HG03039 (cell line): Measurements from ENCODE around the gene ATP10A.
A peak's percentile ranks its signal among the peaks of the same experiment; 100 is the strongest.
"Not testable (repeated sequence)": the region's sequence is repeated elsewhere in the genome, so short reads cannot be mapped to it uniquely, and the experiment has no call there.

ENCODE experiments used
- ATAC-seq: cut with Tn5 transposase; IDR thresholded peaks from one replicate; pipeline ENCODE4 v1.9.1; 2021; ENCODE audit warnings: mild to moderate bottlenecking, moderate library complexity; ENCODE audit not compliant: unreplicated experiment

Gene ATP10A

GRCh38 chr15:25859838-25860645 is 3.1 kb downstream of the ATP10A start:
- no peak for ATAC-seq

- no peak for ATAC-seq
These were observed 4.0 kb downstream of the ATP10A start for GRCh38 chr15:25858952-25859760.

DNA sequence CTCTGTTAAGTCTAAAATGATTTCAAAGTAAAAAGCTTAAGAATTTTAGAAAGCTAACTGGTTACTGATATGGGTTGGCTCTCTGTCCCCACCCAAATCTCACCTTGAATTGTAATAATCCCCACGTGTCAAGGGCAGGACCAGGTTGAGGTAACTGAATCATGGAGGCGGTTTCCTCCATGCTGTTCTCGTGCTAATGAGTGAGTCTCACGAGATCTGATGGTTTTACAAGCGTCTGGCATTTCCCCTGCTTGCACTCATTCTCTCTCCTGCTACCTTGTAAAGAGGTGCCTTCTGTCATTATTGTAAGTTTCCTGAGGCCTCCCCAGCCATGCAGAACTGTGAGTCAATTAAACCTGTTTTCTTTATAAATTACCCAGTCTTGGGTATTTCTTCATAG is 7.1 kb downstream of the ATP10A start:
- ATAC-seq: not testable (repeated sequence)

GRCh38 chr15:25852661-25853524 is 10.2 kb downstream of the ATP10A start:
- ATAC-seq: no peak

DNA sequence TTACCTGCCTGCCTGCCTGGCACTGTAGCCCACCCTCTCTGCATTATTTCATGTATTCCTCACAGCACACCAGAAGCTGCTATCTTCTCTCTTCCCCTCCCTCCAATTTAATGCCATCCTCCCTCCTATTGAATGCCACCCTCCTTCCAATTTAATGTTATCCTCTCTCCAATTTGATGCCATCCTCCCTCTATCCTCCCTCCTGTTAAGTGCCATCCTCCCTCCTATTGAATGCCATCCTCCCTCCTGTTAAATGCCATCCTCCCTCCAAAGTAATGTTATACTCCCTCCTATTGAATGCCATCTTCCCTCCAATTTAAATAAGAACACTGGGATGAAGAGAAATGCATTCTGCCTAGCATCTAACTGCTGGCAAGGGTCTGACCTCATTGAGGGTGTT is 11.1 kb downstream of the ATP10A start:
- no peak for ATAC-seq

GRCh38 chr15:25850154-25851111 is 12.7 kb downstream of the ATP10A start:
- ATAC-seq: peak; percentile 73

GRCh38 chr15:25849157-25849921 is 13.8 kb downstream of the ATP10A start:
- ATAC-seq: no peak

GRCh38 chr15:25848784-25849156 is 14.4 kb downstream of the ATP10A start:
- no peak for ATAC-seq

DNA sequence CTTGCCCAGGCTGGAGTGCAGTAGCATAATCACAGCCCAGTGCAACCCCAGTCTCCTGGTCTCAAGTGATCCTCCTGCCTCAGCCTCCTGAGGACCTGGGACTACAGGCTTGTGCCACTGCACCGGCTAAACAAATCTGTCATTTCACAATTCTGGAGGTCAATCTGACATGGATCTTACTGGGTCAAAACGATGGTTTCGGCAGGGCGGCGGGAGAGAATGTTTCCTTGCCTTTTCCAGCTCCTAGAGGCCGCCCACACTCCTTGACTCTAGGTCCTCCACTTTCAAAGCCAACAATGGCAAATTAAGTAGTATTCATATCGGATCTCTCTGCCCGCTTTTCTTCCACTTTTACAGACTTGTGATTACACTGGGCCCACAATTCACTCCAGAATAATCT is 14.8 kb downstream of the ATP10A start:
- no peak for ATAC-seq

GRCh38 chr15:25847051-25847450 is 16.1 kb downstream of the ATP10A start:
- no peak for ATAC-seq

DNA sequence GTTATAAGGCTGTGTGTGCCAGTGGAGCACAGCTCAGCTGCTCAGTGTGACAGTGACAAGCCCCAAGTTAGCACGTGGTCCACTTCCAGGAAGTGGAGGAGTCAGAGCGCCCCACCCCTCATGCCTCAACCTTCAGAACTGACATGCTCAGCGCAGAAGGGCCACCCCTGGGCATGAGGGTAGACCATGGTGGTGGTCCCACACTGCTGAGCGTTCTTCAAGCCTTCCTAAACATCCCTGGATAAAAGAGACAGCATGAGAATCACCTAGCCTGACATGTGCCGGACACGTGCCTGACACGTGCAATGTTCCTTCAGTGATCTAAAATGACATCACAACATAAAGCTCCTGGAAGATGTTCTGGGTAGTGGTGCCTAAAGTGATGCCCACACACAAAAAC is 16.8 kb downstream of the ATP10A start:
- ATAC-seq: no peak

- no peak for ATAC-seq
These were observed 18.0 kb downstream of the ATP10A start for GRCh38 chr15:25844981-25845680.

GRCh38 chr15:25844542-25844941 is 18.6 kb downstream of the ATP10A start:
- ATAC-seq: no peak

DNA sequence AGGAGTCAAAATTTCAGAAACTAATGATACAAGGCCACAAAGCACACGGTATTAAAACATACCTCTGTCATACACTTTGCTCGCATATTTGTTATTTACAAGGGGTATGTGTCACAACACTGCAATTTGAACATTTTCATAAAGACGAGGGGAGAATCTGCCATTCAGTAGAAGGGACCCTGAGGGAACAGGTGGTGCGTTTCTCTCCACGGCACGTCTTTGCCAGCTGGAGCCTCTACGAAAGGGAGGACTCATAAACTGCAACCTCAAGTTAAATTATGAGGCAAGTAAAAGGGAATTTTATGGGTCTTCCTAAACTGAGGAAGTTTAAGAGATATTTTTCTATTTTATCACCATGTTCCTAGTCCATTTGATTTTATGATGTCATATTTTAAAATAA is 19.1 kb downstream of the ATP10A start:
- ATAC-seq: no peak

GRCh38 chr15:25839638-25840156 is 23.4 kb downstream of the ATP10A start:
- no peak for ATAC-seq

DNA sequence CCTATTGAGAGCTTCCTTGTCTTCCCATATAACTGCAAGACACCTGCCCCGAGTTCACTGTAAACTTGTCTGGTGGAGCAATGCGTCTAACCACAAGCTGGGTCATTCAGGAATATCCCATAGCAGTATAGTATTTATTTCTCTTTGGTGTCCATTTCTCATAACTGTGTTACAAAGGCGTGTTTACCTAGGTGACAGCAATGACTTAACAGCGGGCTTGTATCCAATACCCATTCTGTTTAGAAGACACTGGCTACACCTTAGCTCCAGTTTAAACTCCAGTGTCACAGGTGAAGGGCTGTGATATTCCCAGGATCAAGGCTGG is 24.3 kb downstream of the ATP10A start:
- no peak for ATAC-seq

- ATAC-seq: no peak
These were observed 24.8 kb downstream of the ATP10A start for GRCh38 chr15:25838191-25838870.

- ATAC-seq: no peak
These were observed 31.0 kb downstream of the ATP10A start for GRCh38 chr15:25832158-25832557.
